ENCODE results near the gene KIAA0232. TPM values are rescaled to one million over a fixed set of nuclear protein-coding genes. Genes with fewer than 3 reads are reported as not detected.

The KIAA0232 gene
- total RNA-seq, 1 experiment from 2014 or later: 8.5 TPM

DNA sequence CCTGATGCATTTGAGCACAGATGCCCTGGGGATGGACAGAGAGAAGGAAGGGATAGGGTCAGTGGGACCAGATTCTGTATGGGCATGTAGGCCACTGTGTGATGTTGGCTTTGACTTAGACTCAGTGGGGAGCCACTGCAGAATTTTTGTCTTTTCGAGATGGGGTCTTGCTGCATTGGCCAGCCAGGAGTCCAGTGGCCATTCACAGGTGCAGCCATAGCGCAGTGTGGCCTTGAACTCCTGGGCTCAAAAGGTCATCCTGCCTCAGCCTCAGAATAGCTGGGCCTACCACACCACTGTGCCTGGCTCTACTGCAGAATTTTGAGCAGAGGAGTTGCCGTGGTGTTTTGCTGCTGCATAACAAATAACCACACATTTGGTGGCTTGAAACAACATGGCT is 149.9 kb downstream of the KIAA0232 start:
- in situ Hi-C loops (cut with HindIII; ENCODE audit: low pct_unique_long_range_greater_than_20kb, low sequenced_read_pairs): no loop called here
- DNase-seq (ENCODE audit: low read depth, low spot score): no peak

DNA sequence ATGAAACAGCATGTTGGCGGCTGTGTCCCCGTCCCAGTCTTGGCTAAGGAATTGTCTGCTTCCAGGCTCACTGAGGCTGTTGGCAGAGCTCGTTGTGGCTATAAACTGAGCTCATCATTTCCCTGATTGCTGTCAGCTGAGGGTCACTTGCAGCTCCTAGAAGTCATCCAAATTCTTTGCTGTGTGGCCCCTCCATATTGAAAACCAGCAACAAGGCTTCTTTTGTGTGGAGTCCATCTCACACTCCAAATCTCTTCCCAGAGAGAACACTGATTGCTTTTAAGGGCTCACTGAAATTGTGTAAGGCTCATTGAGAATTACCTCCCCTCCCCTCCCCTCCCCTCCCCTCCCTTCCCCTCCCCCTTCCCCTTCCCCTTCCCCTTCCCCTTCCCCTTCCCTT is 150.4 kb downstream of the KIAA0232 start:
- DNase-seq (ENCODE audit: low read depth, low spot score): peak; percentile 94
- in situ Hi-C loops (cut with HindIII; ENCODE audit: low pct_unique_long_range_greater_than_20kb, low sequenced_read_pairs): no loop called here

Other genes with a start within 250 kb of the KIAA0232 start
- 12.4 and 15.5 TPM in 2 replicates for gene MAN2B2, start 207.5 kb upstream of the KIAA0232 start, total RNA-seq (2014; rRNA removed; shearing (Covaris generic))
- 45.0 and 49.8 TPM in 2 replicates for gene MRFAP1, start 142.0 kb upstream of the KIAA0232 start, total RNA-seq (2014; rRNA removed; shearing (Covaris generic))
- 0.40 TPM in 1 of 2 replicates, not detected in the other for gene S100P, start 88.8 kb upstream of the KIAA0232 start, total RNA-seq (2014; rRNA removed; shearing (Covaris generic))
- 50.4 and 51.4 TPM in 2 replicates for gene MRFAP1L1, start 72.9 kb upstream of the KIAA0232 start, total RNA-seq (2014; rRNA removed; shearing (Covaris generic))
- gene BLOC1S4, start 66.6 kb upstream of the KIAA0232 start, total RNA-seq (2014; rRNA removed; shearing (Covaris generic)): 12.4 and 12.9 TPM in 2 replicates
- gene TBC1D14, start 127.1 kb downstream of the KIAA0232 start, total RNA-seq (2014; rRNA removed; shearing (Covaris generic)): 142 and 153 TPM in 2 replicates